HepG2 (cell line): Measurements from ENCODE around the gene NEMF. TPM values are rescaled to one million over a fixed set of nuclear protein-coding genes. Genes with fewer than 3 reads are reported as not detected.

Experiments used
- ATAC-seq: fragments of 200-7000 bp; cut with Tn5 transposase; 3 replicates; pipeline ENCODE4 v1.9.1; 2020; ENCODE audit warnings: mild to moderate bottlenecking, moderate library complexity
- BruUV-seq: library from RNA; stranded (reverse); fragments of 400-500 nt; replicated peaks from 2 replicates; lab custom pipeline; 2021; lab: Mats Ljungman, UMichigan
- CTCF ChIA-PET: fragments of 300-600 bp; formaldehyde crosslinking; extraction: SDS; loops from one replicate; lab custom pipeline; 2021; ENCODE audit warnings: low total read pairs, inconsistent platforms, low intra/inter-chr PET ratio; lab: Yijun Ruan, JAX
- POLR2A ChIA-PET: fragments of 350-600 bp; sonication (Branson Sonifier 250); formaldehyde crosslinking; loops from one replicate; lab custom pipeline; 2020; ENCODE audit warnings: antibody characterized with exemption, inconsistent platforms; lab: Yijun Ruan, JAX
- DNase-seq: peaks from one replicate; pipeline ENCODE4 v3.0.0-alpha.2; 2015; ENCODE audit warnings: low spot score
- FAIRE-seq: peaks from 3 replicates; lab custom pipeline; 2011; peaks lifted over from hg19 to GRCh38; lab: Jason Lieb, UNC
- H2AFZ ChIP-seq: one replicate; pipeline ENCODE4 v1.6.1; 2011; ENCODE audit warnings: low read length, inconsistent platforms
- H3K27ac ChIP-seq: fragments of 300-600 bp; 3 replicates; pipeline ENCODE4 v1.8.0; 2011; ENCODE audit warnings: mixed run types, mild to moderate bottlenecking, mixed read lengths, low read length, inconsistent platforms; ENCODE audit not compliant: insufficient read depth; ENCODE audit errors: extremely low read length
- H3K27me3 ChIP-seq, 2 experiments: fragments of 200-600 bp in 1 of 2; 2 replicates in 1 of 2; 3 replicates in 1 of 2; pipeline versions ENCODE4 v1.6.0 to v1.8.0; 2011; ENCODE audit warnings: low read length in 2 of 2, mild to moderate bottlenecking in 2 of 2, moderate library complexity in 2 of 2, inconsistent platforms in 1 of 2; ENCODE audit not compliant: insufficient read depth in 2 of 2, control insufficient read depth in 1 of 2
- H3K36me3 ChIP-seq, 2 experiments: fragments of 200-600 bp in 1 of 2; replicated peaks in 1 of 2; 2 replicates in 1 of 2; 3 replicates in 1 of 2; pipeline versions ENCODE4 v1.5.1 to v1.8.0; 2011; ENCODE audit warnings: low read length in 2 of 2, inconsistent platforms in 1 of 2; ENCODE audit not compliant: insufficient read depth in 2 of 2, control insufficient read depth in 1 of 2
- H3K4me1 ChIP-seq: 2 replicates; pipeline ENCODE4 v1.5.1; 2012; ENCODE audit warnings: low read length, inconsistent platforms; ENCODE audit not compliant: insufficient read depth
- H3K4me2 ChIP-seq: 2 replicates; pipeline ENCODE4 v1.6.0; 2011; ENCODE audit warnings: low read depth, low read length, inconsistent platforms
- H3K4me3 ChIP-seq, 3 experiments: fragments of 200-600 bp in 1 of 3; sonication (generic), shearing (Covaris generic) in 1 of 3; replicated peaks in 1 of 3; 2 replicates each; pipeline ENCODE4 v1.5.1; 2011 to 2016; ENCODE audit warnings: low read length in 3 of 3, inconsistent platforms in 2 of 3, low read depth in 2 of 3, mild to moderate bottlenecking in 2 of 3, control low read depth in 1 of 3, mixed read lengths in 1 of 3; ENCODE audit not compliant: insufficient read depth in 1 of 3
- H3K79me2 ChIP-seq: one replicate; pipeline ENCODE4 v1.6.1; 2011; ENCODE audit warnings: low read length, inconsistent platforms; ENCODE audit not compliant: insufficient read depth
- H3K9ac ChIP-seq: 2 replicates; pipeline ENCODE4 v1.6.0; 2011; ENCODE audit warnings: mild to moderate bottlenecking, low read depth, low read length, inconsistent platforms; ENCODE audit not compliant: insufficient read depth
- H3K9me3 ChIP-seq: 2 replicates; pipeline ENCODE4 v1.5.1; 2012; ENCODE audit warnings: mild to moderate bottlenecking, low read length
- H4K20me1 ChIP-seq: 2 replicates; pipeline ENCODE4 v1.6.0; 2011; ENCODE audit warnings: inconsistent platforms, mild to moderate bottlenecking, low read length, moderate library complexity; ENCODE audit not compliant: insufficient read depth
- HDAC1 ChIP-seq: sonication (generic); formaldehyde crosslinking; IDR thresholded peaks from 2 replicates; pipeline ENCODE4 v1.5.1; 2020; ENCODE audit warnings: mild to moderate bottlenecking, missing genetic modification reagents
- HES4 ChIP-seq: sonication (generic); formaldehyde crosslinking; IDR thresholded peaks from 2 replicates; pipeline ENCODE4 v1.9.0; 2021; ENCODE audit warnings: mild to moderate bottlenecking, missing genetic modification reagents, borderline replicate concordance
- HNF4A ChIP-seq: sonication (generic); formaldehyde crosslinking; IDR thresholded peaks from 2 replicates; pipeline ENCODE4 v1.4.0; 2020; ENCODE audit warnings: missing genetic modification reagents
- JDP2 ChIP-seq: sonication (generic); formaldehyde crosslinking; IDR thresholded peaks from 2 replicates; pipeline ENCODE4 v1.8.1; 2022; ENCODE audit warnings: missing genetic modification reagents, borderline replicate concordance
- KLF11 ChIP-seq: IDR thresholded peaks from 2 replicates; pipeline ENCODE4 v1.6.1; 2016; ENCODE audit warnings: missing compliant biosample characterization
- MXD4 ChIP-seq: IDR thresholded peaks from 2 replicates; pipeline ENCODE4 v1.6.1; 2016; ENCODE audit warnings: mild to moderate bottlenecking, missing biosample characterization, missing genetic modification reagents
- PITX1 ChIP-seq: sonication (generic); formaldehyde crosslinking; IDR thresholded peaks from 2 replicates; pipeline ENCODE4 v1.5.1; 2020; ENCODE audit warnings: mild to moderate bottlenecking, missing genetic modification reagents
- SNAPC2 ChIP-seq: sonication (generic); formaldehyde crosslinking; IDR thresholded peaks from 2 replicates; pipeline ENCODE4 v1.8.1; 2022; ENCODE audit warnings: mild to moderate bottlenecking, missing genetic modification reagents
- SRF ChIP-seq: IDR thresholded peaks from 2 replicates; pipeline ENCODE4 v1.6.1; 2011; ENCODE audit warnings: mild to moderate bottlenecking, low read depth, low read length, moderate library complexity
- WIZ ChIP-seq: sonication (generic); formaldehyde crosslinking; IDR thresholded peaks from 2 replicates; pipeline ENCODE4 v1.5.1; 2020; ENCODE audit warnings: mild to moderate bottlenecking, missing genetic modification reagents
- ZBTB7B ChIP-seq: sonication (generic); formaldehyde crosslinking; IDR thresholded peaks from 2 replicates; pipeline ENCODE4 v1.4.0; 2020; ENCODE audit warnings: missing genetic modification reagents
- ZNF235 ChIP-seq: sonication (generic); formaldehyde crosslinking; IDR thresholded peaks from 2 replicates; pipeline ENCODE4 v1.8.1; 2023; ENCODE audit warnings: mild to moderate bottlenecking, missing genetic modification reagents, borderline replicate concordance
- ZNF256 ChIP-seq: sonication (generic); formaldehyde crosslinking; conservative IDR thresholded peaks from 2 replicates; pipeline ENCODE4 v1.4.0; 2020; ENCODE audit warnings: missing genetic modification reagents
- ZNF547 ChIP-seq: sonication (generic); formaldehyde crosslinking; IDR thresholded peaks from 2 replicates; pipeline ENCODE4 v1.5.1; 2020; ENCODE audit warnings: mild to moderate bottlenecking, missing genetic modification reagents
- ZNF569 ChIP-seq: sonication (generic); formaldehyde crosslinking; IDR thresholded peaks from 2 replicates; pipeline ENCODE4 v1.5.0; 2020; ENCODE audit warnings: mild to moderate bottlenecking, missing genetic modification reagents, moderate library complexity, borderline replicate concordance
- ZSCAN29 ChIP-seq: sonication (generic); formaldehyde crosslinking; conservative IDR thresholded peaks from 2 replicates; pipeline ENCODE4 v1.4.0; 2020; ENCODE audit warnings: mild to moderate bottlenecking, missing genetic modification reagents
- WGBS: methylation state at CpG from one replicate; pipeline ENCODE4 v1.1.6; 2017; ENCODE audit warnings: low lambda C conversion rate; 5-methylcytosine and 5-hydroxymethylcytosine counted together
- in situ Hi-C: cut with HindIII; loops from 2 replicates; pipeline ENCODE4 v1.10.0; 2017; ENCODE audit warnings: low pct_unique_long_range_greater_than_20kb; ENCODE audit not compliant: extremely low pct_ligation_motif_present
- intact Hi-C: fragments of 100-400 bp; cut with micrococcal nuclease; formaldehyde crosslinking; loops from one replicate; pipeline ENCODE4 v1.10.0; 2022; ENCODE audit not compliant: unreplicated experiment
- polyA plus RNA-seq, 8 experiments: library from polyadenylated mRNA; depleted of rRNA in 3 of 8; stranded (reverse) in 7 of 8; unstranded in 1 of 8; fragments of >200 nt; fragmentation: Illumina TruSeq in 4 of 8; extraction: Trizol in 4 of 8; gene quantifications; 2 replicates each; pipeline versions ENCODE4 v1.2.1 to v1.2.3, GENCODE V29; 2011 to 2016; ENCODE audit warnings: low read depth in 4 of 8, missing spikeins in 1 of 8, mixed read lengths in 1 of 8; ENCODE audit not compliant: insufficient read depth in 1 of 8
- total RNA-seq, 5 experiments: library from RNA; depleted of rRNA; stranded (reverse); fragments of >200 nt; fragmentation: Illumina TruSeq; extraction: Trizol; gene quantifications; 2 replicates each; pipeline ENCODE4 v1.2.3, GENCODE V29; 2016; ENCODE audit warnings: low read depth in 1 of 5
- TF ChIP-seq, protein P1 (sequence below): sonication (generic); formaldehyde crosslinking; IDR thresholded peaks from 2 replicates; pipeline ENCODE4 v1.5.0; 2020; ENCODE audit warnings: mild to moderate bottlenecking, missing genetic modification reagents, borderline replicate concordance
- TF ChIP-seq, protein P2 (sequence below): sonication (generic); formaldehyde crosslinking; IDR thresholded peaks from 2 replicates; pipeline ENCODE4 v1.5.0; 2020; ENCODE audit warnings: mild to moderate bottlenecking, low read depth, missing genetic modification reagents, borderline replicate concordance
- TF ChIP-seq, protein P3 (sequence below): sonication (generic); formaldehyde crosslinking; IDR thresholded peaks from 2 replicates; pipeline ENCODE4 v1.5.0; 2020; ENCODE audit warnings: mild to moderate bottlenecking, missing genetic modification reagents

NEMF gene
- total and polyA plus RNA-seq, 2 of the 13 experiments (the other 11 are each of a cell fraction or from before 2014, with no cell fraction given) = 21.3 to 57.9 TPM

DNA sequence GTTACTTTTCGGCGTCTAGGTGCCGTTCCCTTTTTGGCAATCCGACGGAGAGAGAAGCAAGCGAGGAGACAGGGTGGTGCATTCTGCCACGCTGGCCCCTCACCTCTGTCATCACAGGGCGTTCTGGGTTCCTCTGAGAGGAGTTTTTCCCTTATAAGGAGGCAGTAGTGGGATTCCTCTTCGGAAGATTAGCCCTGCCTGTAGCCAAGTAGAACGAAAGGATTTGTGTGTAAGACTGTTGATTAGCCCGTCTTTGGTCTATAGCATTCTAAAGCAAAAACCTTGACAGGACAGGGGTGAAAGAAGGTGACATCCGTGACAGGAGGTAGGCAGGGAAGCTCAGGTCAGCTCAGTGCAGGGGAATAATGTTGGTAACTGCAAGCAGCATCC is 9.1 kb upstream of the NEMF start:
- peak overlapping the region; percentile 72 to 89 (median 80) for H3K4me3 ChIP-seq
- ChIA-PET POLR2A (interaction anchor here (1.3 to 4.0 kb wide), 12 partner anchors 8 to 276 kb away, joined by 4 to 35 read pairs (median 8); partner anchors contain the start of genes NEMF, RPS29 and VCPKMT), CTCF (interaction anchor here (0.9 to 2.8 kb wide), 2 partner anchors 8 to 18 kb away, joined by 5 to 40 read pairs; partner anchors contain the start of gene NEMF)
- no peaks in the 10 kb centered on the region for H3K79me2 ChIP-seq
- intact Hi-C loops = loop anchor here (1.0 to 10.0 kb wide), 5 partner anchors 8 to 671 kb away; partner anchors contain the start of gene MAP4K5
- H3K4me1 ChIP-seq = peaks cover 27% of the 10 kb centered on the region
- H3K36me3 ChIP-seq = no peaks in the 10 kb centered on the region
- ATAC-seq = peak; percentile 6
- H3K4me2 ChIP-seq = peak overlapping the region; percentile 85
- peak overlapping the region; percentile 100 for H2AFZ ChIP-seq
- H3K9ac ChIP-seq = peak overlapping the region; percentile 95
- no TSS peak for BruUV-seq
- H3K9me3 ChIP-seq = no peaks in the 10 kb centered on the region
- no peaks in the 10 kb centered on the region; a peak in 1 of 5 replicates for H3K27me3 ChIP-seq
- peak overlapping the region; percentile 92 for H3K27ac ChIP-seq
- FAIRE-seq = peak; percentile 56
- peak; percentile 38 for DNase-seq
- WGBS = 1% methylated on average over 11 of the region's 12 CpGs
- in situ Hi-C loops = loop anchor here (5.0 to 25.0 kb wide), 3 partner anchors 251 to 676 kb away; partner anchors contain the start of genes MAP4K5 and SOS2
- no peaks in the 10 kb centered on the region for H4K20me1 ChIP-seq
- TF ChIP-seq, protein P1, sequence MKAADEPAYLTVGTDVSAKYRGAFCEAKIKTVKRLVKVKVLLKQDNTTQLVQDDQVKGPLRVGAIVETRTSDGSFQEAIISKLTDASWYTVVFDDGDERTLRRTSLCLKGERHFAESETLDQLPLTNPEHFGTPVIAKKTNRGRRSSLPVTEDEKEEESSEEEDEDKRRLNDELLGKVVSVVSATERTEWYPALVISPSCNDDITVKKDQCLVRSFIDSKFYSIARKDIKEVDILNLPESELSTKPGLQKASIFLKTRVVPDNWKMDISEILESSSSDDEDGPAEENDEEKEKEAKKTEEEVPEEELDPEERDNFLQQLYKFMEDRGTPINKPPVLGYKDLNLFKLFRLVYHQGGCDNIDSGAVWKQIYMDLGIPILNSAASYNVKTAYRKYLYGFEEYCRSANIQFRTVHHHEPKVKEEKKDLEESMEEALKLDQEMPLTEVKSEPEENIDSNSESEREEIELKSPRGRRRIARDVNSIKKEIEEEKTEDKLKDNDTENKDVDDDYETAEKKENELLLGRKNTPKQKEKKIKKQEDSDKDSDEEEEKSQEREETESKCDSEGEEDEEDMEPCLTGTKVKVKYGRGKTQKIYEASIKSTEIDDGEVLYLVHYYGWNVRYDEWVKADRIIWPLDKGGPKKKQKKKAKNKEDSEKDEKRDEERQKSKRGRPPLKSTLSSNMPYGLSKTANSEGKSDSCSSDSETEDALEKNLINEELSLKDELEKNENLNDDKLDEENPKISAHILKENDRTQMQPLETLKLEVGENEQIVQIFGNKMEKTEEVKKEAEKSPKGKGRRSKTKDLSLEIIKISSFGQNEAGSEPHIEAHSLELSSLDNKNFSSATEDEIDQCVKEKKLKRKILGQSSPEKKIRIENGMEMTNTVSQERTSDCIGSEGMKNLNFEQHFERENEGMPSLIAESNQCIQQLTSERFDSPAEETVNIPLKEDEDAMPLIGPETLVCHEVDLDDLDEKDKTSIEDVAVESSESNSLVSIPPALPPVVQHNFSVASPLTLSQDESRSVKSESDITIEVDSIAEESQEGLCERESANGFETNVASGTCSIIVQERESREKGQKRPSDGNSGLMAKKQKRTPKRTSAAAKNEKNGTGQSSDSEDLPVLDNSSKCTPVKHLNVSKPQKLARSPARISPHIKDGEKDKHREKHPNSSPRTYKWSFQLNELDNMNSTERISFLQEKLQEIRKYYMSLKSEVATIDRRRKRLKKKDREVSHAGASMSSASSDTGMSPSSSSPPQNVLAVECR (CRISPR knock-in tag) = peak; percentile 13; the same call in 1 of the 2 replicates
- TF ChIP-seq MXD4 = no peak
- TF ChIP-seq HDAC1 (CRISPR knock-in tag) = peak; percentile 39; the same call in 1 of the 2 replicates
- 0 out of 2 replicates have a peak, but pooled peaks have one; percentile 51 for TF ChIP-seq ZNF235 (CRISPR knock-in tag)
- no peak for TF ChIP-seq HES4 (CRISPR knock-in tag)
- no peak for TF ChIP-seq WIZ
- TF ChIP-seq SNAPC2 (CRISPR knock-in tag) = no peak
- TF ChIP-seq, protein P2, sequence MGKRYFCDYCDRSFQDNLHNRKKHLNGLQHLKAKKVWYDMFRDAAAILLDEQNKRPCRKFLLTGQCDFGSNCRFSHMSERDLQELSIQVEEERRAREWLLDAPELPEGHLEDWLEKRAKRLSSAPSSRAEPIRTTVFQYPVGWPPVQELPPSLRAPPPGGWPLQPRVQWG = no peak
- no peak for TF ChIP-seq HNF4A
- no peak for TF ChIP-seq JDP2 (CRISPR knock-in tag)
- no peak; the same call in 1 of the 2 replicates for TF ChIP-seq ZNF547 (CRISPR knock-in tag)
- TF ChIP-seq ZNF569 = no peak
- no peak for TF ChIP-seq ZSCAN29 (CRISPR knock-in tag)
- TF ChIP-seq KLF11 (CRISPR knock-in tag) = no peak
- peak; percentile 83; the same call in 1 of the 2 replicates for TF ChIP-seq SRF
- TF ChIP-seq ZNF256 (CRISPR knock-in tag) = 0 out of 2 replicates have a peak, but pooled peaks have one; percentile 6
- TF ChIP-seq, protein P3, sequence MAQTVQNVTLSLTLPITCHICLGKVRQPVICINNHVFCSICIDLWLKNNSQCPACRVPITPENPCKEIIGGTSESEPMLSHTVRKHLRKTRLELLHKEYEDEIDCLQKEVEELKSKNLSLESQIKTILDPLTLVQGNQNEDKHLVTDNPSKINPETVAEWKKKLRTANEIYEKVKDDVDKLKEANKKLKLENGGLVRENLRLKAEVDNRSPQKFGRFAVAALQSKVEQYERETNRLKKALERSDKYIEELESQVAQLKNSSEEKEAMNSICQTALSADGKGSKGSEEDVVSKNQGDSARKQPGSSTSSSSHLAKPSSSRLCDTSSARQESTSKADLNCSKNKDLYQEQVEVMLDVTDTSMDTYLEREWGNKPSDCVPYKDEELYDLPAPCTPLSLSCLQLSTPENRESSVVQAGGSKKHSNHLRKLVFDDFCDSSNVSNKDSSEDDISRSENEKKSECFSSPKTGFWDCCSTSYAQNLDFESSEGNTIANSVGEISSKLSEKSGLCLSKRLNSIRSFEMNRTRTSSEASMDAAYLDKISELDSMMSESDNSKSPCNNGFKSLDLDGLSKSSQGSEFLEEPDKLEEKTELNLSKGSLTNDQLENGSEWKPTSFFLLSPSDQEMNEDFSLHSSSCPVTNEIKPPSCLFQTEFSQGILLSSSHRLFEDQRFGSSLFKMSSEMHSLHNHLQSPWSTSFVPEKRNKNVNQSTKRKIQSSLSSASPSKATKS (CRISPR knock-in tag) = no peak
- TF ChIP-seq ZBTB7B (CRISPR knock-in tag) = no peak
- TF ChIP-seq PITX1 (CRISPR knock-in tag) = no peak
